MCF 10A (cell line): Measurements from ENCODE around the gene ADRA2A. TPM values are rescaled to one million over a fixed set of nuclear protein-coding genes. Genes with fewer than 3 reads are reported as not detected.

Experiments used
- BruUV-seq: library from RNA; stranded (reverse); fragments of 400-500 nt; replicated peaks from 2 replicates; lab custom pipeline; 2021; lab: Mats Ljungman, UMichigan
- CTCF ChIA-PET: fragments of 300-600 bp; sonication (Branson Sonifier 250); formaldehyde crosslinking; extraction: SDS; loops from one replicate; lab custom pipeline; 2021; ENCODE audit warnings: antibody characterized with exemption, inconsistent platforms; lab: Yijun Ruan, JAX
- POLR2A ChIA-PET: fragments of 300-600, 350-650 bp; sonication (Branson Sonifier 250); formaldehyde crosslinking; extraction: SDS; loops from one replicate; lab custom pipeline; 2020; ENCODE audit warnings: antibody characterized with exemption, inconsistent platforms; lab: Yijun Ruan, JAX
- DNase-seq: peaks from one replicate; pipeline ENCODE4 v3.0.0-alpha.2; 2018; ENCODE audit not compliant: unreplicated experiment
- H3K27ac Mint-ChIP-seq: one replicate; pipeline ENCODE4 v1.8.0; 2022; ENCODE audit warnings: mild to moderate bottlenecking, low read depth, mixed read lengths; ENCODE audit not compliant: unreplicated experiment
- H3K27me3 Mint-ChIP-seq: one replicate; pipeline ENCODE4 v1.8.0; 2022; ENCODE audit warnings: mixed read lengths; ENCODE audit not compliant: insufficient read depth, unreplicated experiment
- H3K36me3 Mint-ChIP-seq: one replicate; pipeline ENCODE4 v1.8.0; 2022; ENCODE audit warnings: mild to moderate bottlenecking, moderate library complexity, mixed read lengths; ENCODE audit not compliant: insufficient read depth, unreplicated experiment
- H3K4me1 Mint-ChIP-seq: one replicate; pipeline ENCODE4 v1.8.0; 2022; ENCODE audit warnings: mixed read lengths; ENCODE audit not compliant: insufficient read depth, unreplicated experiment
- H3K4me3 Mint-ChIP-seq: one replicate; pipeline ENCODE4 v1.8.0; 2022; ENCODE audit warnings: mild to moderate bottlenecking, moderate library complexity, mixed read lengths; ENCODE audit not compliant: unreplicated experiment
- H3K9me3 Mint-ChIP-seq: one replicate; pipeline ENCODE4 v1.8.0; 2022; ENCODE audit warnings: mixed read lengths; ENCODE audit not compliant: unreplicated experiment
- CTCF ChIP-seq: fragments of 200-600 bp; IDR thresholded peaks from one replicate; pipeline ENCODE4 v1.8.0; 2022; ENCODE audit warnings: antibody characterized with exemption, mild to moderate bottlenecking; ENCODE audit not compliant: unreplicated experiment
- intact Hi-C: fragments of 100-400 bp; cut with micrococcal nuclease; formaldehyde crosslinking; loops from 2 replicates; pipeline ENCODE4 v1.14.1; 2022
- total RNA-seq: library from RNA; stranded (reverse); gene quantifications from 2 replicates; pipeline ENCODE4 v1.2.3, GENCODE V29; 2022

Gene ADRA2A
- total RNA-seq, 1 experiment from 2014 or later: not detected

GRCh38 chr10:111108441-111108840 is 31.6 kb downstream of the ADRA2A start:
- no peaks in the 10 kb centered on the region for H3K27me3 Mint-ChIP-seq
- H3K4me3 Mint-ChIP-seq: no peak overlapping the region
- BruUV-seq: no TSS peak
- no peak for TF ChIP-seq CTCF
- H3K9me3 Mint-ChIP-seq: no peaks in the 10 kb centered on the region
- POLR2A ChIA-PET: no interaction called here
- intact Hi-C loops: no loop called here
- no peaks in the 10 kb centered on the region for H3K36me3 Mint-ChIP-seq
- H3K4me1 Mint-ChIP-seq: no peaks in the 10 kb centered on the region
- CTCF ChIA-PET: interaction anchor here (0.6 to 0.7 kb wide), 2 partner anchors 463 to 867 kb away, joined by 4 read pairs; no protein-coding TSS in a partner anchor
- H3K27ac Mint-ChIP-seq: no peak overlapping the region
- DNase-seq: no peak

GRCh38 chr10:111109501-111110242 is 32.8 kb downstream of the ADRA2A start:
- Mint-ChIP-seq H3K9me3 (no peaks in the 10 kb centered on the region), H3K36me3 (no peaks in the 10 kb centered on the region), H3K27ac (no peak overlapping the region), H3K27me3 (no peaks in the 10 kb centered on the region), H3K4me3 (no peak overlapping the region), H3K4me1 (peaks cover 7% of the 10 kb centered on the region)
- DNase-seq: no peak
- POLR2A ChIA-PET: no interaction called here
- intact Hi-C loops: no loop called here
- CTCF ChIA-PET: interaction anchor here (1.2 kb wide), 1 partner anchor 33 kb away, joined by 3 read pairs; the partner anchor contains the start of gene ADRA2A
- no peak for TF ChIP-seq CTCF
- BruUV-seq: no TSS peak

- intact Hi-C loops: no loop called here
- POLR2A ChIA-PET: no interaction called here
- H3K27ac Mint-ChIP-seq: no peak overlapping the region
- no peaks in the 10 kb centered on the region for H3K36me3 Mint-ChIP-seq
- no peak for DNase-seq
- no peak overlapping the region for H3K4me3 Mint-ChIP-seq
- H3K9me3 Mint-ChIP-seq: no peaks in the 10 kb centered on the region
- BruUV-seq: no TSS peak
- TF ChIP-seq CTCF: no peak
- H3K27me3 Mint-ChIP-seq: no peaks in the 10 kb centered on the region
- peaks cover 10% of the 10 kb centered on the region for H3K4me1 Mint-ChIP-seq
- CTCF ChIA-PET: no interaction called here
These were observed 33.9 kb downstream of the ADRA2A start for GRCh38 chr10:111110771-111111170.

- no peaks in the 10 kb centered on the region for H3K36me3 Mint-ChIP-seq
- CTCF ChIA-PET: interaction anchor here (0.6 kb wide), 1 partner anchor 643 kb away, joined by 3 read pairs; no protein-coding TSS in a partner anchor
- H3K27me3 Mint-ChIP-seq: no peaks in the 10 kb centered on the region
- POLR2A ChIA-PET: no interaction called here
- intact Hi-C loops: no loop called here
- BruUV-seq: no TSS peak
- H3K4me3 Mint-ChIP-seq: no peak overlapping the region
- peaks cover 10% of the 10 kb centered on the region for H3K4me1 Mint-ChIP-seq
- no peak overlapping the region for H3K27ac Mint-ChIP-seq
- H3K9me3 Mint-ChIP-seq: no peaks in the 10 kb centered on the region
- TF ChIP-seq CTCF: no peak
- DNase-seq: no peak
These were observed 35.5 kb downstream of the ADRA2A start for GRCh38 chr10:111112333-111112732.
